Gastrocnemius medialis (tissue), 4 donors: ENCODE data around the gene LBH. TPM values are rescaled to one million over a fixed set of nuclear protein-coding genes. Genes with fewer than 3 reads are reported as not detected.

Source experiments
- ATAC-seq, 2 donors: fragments of 150-250 bp; one replicate each; pipeline ENCODE4 v1.9.1; 2016
- DNase-seq, 2 donors: peaks; one replicate each; pipeline ENCODE4 v3.0.0-alpha.2; 2019
- H3K27ac ChIP-seq, 4 donors: fragments of 200-600 bp; sonication (generic); 1 replicate in 1 of 4; 2 replicates in 3 of 4; pipeline ENCODE4 v1.5.1; 2016 to 2018; ENCODE audit warnings: mild to moderate bottlenecking in 2 of 4, moderate library complexity in 1 of 4
- H3K27me3 ChIP-seq, 3 donors: fragments of 200-600 bp; sonication (generic) in 2 of 3; 1 replicate in 1 of 3; 2 replicates in 2 of 3; pipeline versions ENCODE4 v1.5.1 to v1.6.0; 2016 to 2019; ENCODE audit warnings: mild to moderate bottlenecking in 1 of 3, moderate library complexity in 1 of 3
- H3K36me3 ChIP-seq, 2 donors: fragments of 200-600 bp; sonication (generic) in 1 of 2; one replicate each; pipeline ENCODE4 v1.5.1; 2017 to 2018
- H3K4me1 ChIP-seq, 2 donors: fragments of 200-600 bp; sonication (generic) in 1 of 2; one replicate each; pipeline ENCODE4 v1.5.1; 2016 to 2017; ENCODE audit warnings: mild to moderate bottlenecking in 2 of 2
- H3K4me3 ChIP-seq, 4 donors: fragments of 200-600 bp; sonication (generic) in 3 of 4; 1 replicate in 1 of 4; 2 replicates in 3 of 4; pipeline ENCODE4 v1.5.1; 2016 to 2019; ENCODE audit warnings: mild to moderate bottlenecking in 2 of 4
- H3K9me3 ChIP-seq, 3 donors: fragments of 200-600 bp; sonication (generic) in 2 of 3; 1 replicate in 1 of 3; 2 replicates in 2 of 3; pipeline ENCODE4 v1.5.1; 2016 to 2019
- CTCF ChIP-seq, 5 experiments: fragments of 450-650 bp in 3 of 5; fragments of 200-600 bp in 2 of 5; sonication (generic) in 2 of 5; IDR thresholded peaks in 4 of 5; conservative IDR thresholded peaks in 1 of 5; 1 replicate in 4 of 5; 2 replicates in 1 of 5; pipeline ENCODE4 v1.5.1; 2016 to 2019; ENCODE audit warnings: antibody characterized with exemption in 5 of 5, mild to moderate bottlenecking in 3 of 5, moderate library complexity in 3 of 5
- POLR2A ChIP-seq, 2 donors: fragments of 450-650 bp; IDR thresholded peaks; one replicate each; pipeline ENCODE4 v1.6.1; 2017; ENCODE audit warnings: antibody characterized with exemption in 2 of 2, mild to moderate bottlenecking in 2 of 2, moderate library complexity in 2 of 2
- in situ Hi-C, 4 donors: fragments of 200-750 bp; cut with MboI; loops; one replicate each; pipeline versions ENCODE4 v1.15.0 to v1.8.0; 2017; ENCODE audit warnings: low sequenced_read_pairs in 4 of 4
- intact Hi-C: fragments of 100-400 bp; cut with DNase I; formaldehyde crosslinking; loops from one replicate; pipeline ENCODE4 v1.15.1; 2023; ENCODE audit warnings: low total_unique reads
- total RNA-seq, 4 donors: library from RNA; depleted of rRNA; stranded (reverse); fragments of >200 nt; gene quantifications; one replicate each; pipeline versions ENCODE4 v1.1.0 to v1.2.3, GENCODE V29; 2016

The LBH gene
- total RNA-seq, 4 donors from 2014 or later: 5.4 to 37.6 (median 12.5) TPM

GRCh38 chr2:30271301-30271700 lies 40.0 kb downstream of the LBH start:
- Histone ChIP-seq H3K27ac (no peak overlapping the region), H3K27me3 (no peaks in the 10 kb centered on the region), H3K4me3 (no peak overlapping the region), H3K36me3 (no peaks in the 10 kb centered on the region), H3K9me3 (no peaks in the 10 kb centered on the region), H3K4me1 (no peaks in the 10 kb centered on the region)
- in situ Hi-C loops (no loop called here), intact Hi-C loops (no loop called here)
- DNase-seq (no peak), ATAC-seq (no peak)
- TF ChIP-seq CTCF (IDR thresholded peaks at IDR 0.05 in 4 of 5, conservative IDR thresholded peaks at IDR 0.05 in 1 of 5) (no peak), POLR2A (IDR thresholded peaks at IDR 0.05) (no peak)

- H3K27ac ChIP-seq: no peak overlapping the region
- intact Hi-C loops: no loop called here
- ATAC-seq: no peak
- no peaks in the 10 kb centered on the region for H3K27me3 ChIP-seq
- in situ Hi-C loops: no loop called here
- H3K4me1 ChIP-seq: no peaks in the 10 kb centered on the region
- H3K4me3 ChIP-seq: no peak overlapping the region
- H3K36me3 ChIP-seq: no peaks in the 10 kb centered on the region
- H3K9me3 ChIP-seq: no peaks in the 10 kb centered on the region
- no peak for DNase-seq
- TF ChIP-seq CTCF (IDR thresholded peaks at IDR 0.05 in 4 of 5, conservative IDR thresholded peaks at IDR 0.05 in 1 of 5): no peak
- TF ChIP-seq POLR2A (IDR thresholded peaks at IDR 0.05): no peak
Measured at GRCh38 chr2:30272286-30272685, 41.0 kb downstream of the LBH start.

- DNase-seq: no peak
- Histone ChIP-seq H3K4me3 (no peak overlapping the region), H3K27ac (no peak overlapping the region), H3K4me1 (no peaks in the 10 kb centered on the region), H3K9me3 (no peaks in the 10 kb centered on the region), H3K36me3 (no peaks in the 10 kb centered on the region), H3K27me3 (no peaks in the 10 kb centered on the region)
- intact Hi-C loops (no loop called here), in situ Hi-C loops (no loop called here)
- no peak for ATAC-seq
- no peak for TF ChIP-seq CTCF (IDR thresholded peaks at IDR 0.05 in 4 of 5, conservative IDR thresholded peaks at IDR 0.05 in 1 of 5)
- TF ChIP-seq POLR2A (IDR thresholded peaks at IDR 0.05): no peak
Measured at GRCh38 chr2:30272761-30273573, 41.6 kb downstream of the LBH start.

- DNase-seq (no peak), ATAC-seq (no peak)
- Histone ChIP-seq H3K9me3 (no peaks in the 10 kb centered on the region), H3K36me3 (no peaks in the 10 kb centered on the region), H3K4me1 (no peaks in the 10 kb centered on the region), H3K27me3 (no peaks in the 10 kb centered on the region), H3K4me3 (no peak overlapping the region), H3K27ac (no peak overlapping the region)
- in situ Hi-C loops: no loop called here
- intact Hi-C loops: no loop called here
- TF ChIP-seq POLR2A (IDR thresholded peaks at IDR 0.05) (no peak), CTCF (IDR thresholded peaks at IDR 0.05 in 4 of 5, conservative IDR thresholded peaks at IDR 0.05 in 1 of 5) (no peak)
Measured at GRCh38 chr2:30273574-30273929, 42.2 kb downstream of the LBH start.

- TF ChIP-seq CTCF (IDR thresholded peaks at IDR 0.05 in 4 of 5, conservative IDR thresholded peaks at IDR 0.05 in 1 of 5) (no peak), POLR2A (IDR thresholded peaks at IDR 0.05) (no peak)
- Histone ChIP-seq H3K9me3 (no peaks in the 10 kb centered on the region), H3K4me3 (no peak overlapping the region), H3K36me3 (no peaks in the 10 kb centered on the region), H3K4me1 (no peaks in the 10 kb centered on the region), H3K27ac (no peak overlapping the region), H3K27me3 (no peaks in the 10 kb centered on the region)
- in situ Hi-C loops: no loop called here
- ATAC-seq (no peak), DNase-seq (no peak)
- intact Hi-C loops: no loop called here
Measured at GRCh38 chr2:30275256-30275655, 43.9 kb downstream of the LBH start.
